OCI-LY7 (cell line): ENCODE data around the gene RFPL3. TPM values are rescaled to one million over a fixed set of nuclear protein-coding genes. Genes with fewer than 3 reads are reported as not detected.
"Not testable (repeated sequence)": the region's sequence is repeated elsewhere in the genome, so short reads cannot be mapped to it uniquely, and the experiment has no call there.

Experiments used
- BruUV-seq: library from RNA; stranded (reverse); fragments of 400-500 nt; replicated peaks from 2 replicates; lab custom pipeline; 2021; lab: Mats Ljungman, UMichigan
- CTCF ChIA-PET: fragments of 300-600 bp; sonication (Branson Sonifier 250); formaldehyde crosslinking; loops from one replicate; lab custom pipeline; 2022; ENCODE audit warnings: antibody characterized with exemption; ENCODE audit not compliant: unreplicated experiment; lab: Charles Lee
- POLR2A ChIA-PET: fragments of 300-600 bp; sonication (Branson Sonifier 250); formaldehyde crosslinking; loops from one replicate; lab custom pipeline; 2022; ENCODE audit warnings: antibody characterized with exemption; lab: Charles Lee
- DNase-seq: peaks from one replicate; pipeline ENCODE4 v3.0.0-alpha.2; 2015; ENCODE audit warnings: low spot score
- H2AFZ ChIP-seq: fragments of 200-600 bp; sonication (generic), shearing (Covaris generic); 2 replicates; pipeline ENCODE4 v1.6.1; 2014; ENCODE audit warnings: mild to moderate bottlenecking, antibody characterized with exemption, low read length, moderate library complexity
- H3K27ac ChIP-seq: fragments of 200-600 bp; sonication (generic); 2 replicates; pipeline ENCODE4 v1.5.1; 2014; ENCODE audit warnings: mixed run types, low read depth, mild to moderate bottlenecking, moderate library complexity, low read length, inconsistent platforms; ENCODE audit not compliant: poor library complexity, severe bottlenecking
- H3K36me3 ChIP-seq: fragments of 200-600 bp; sonication (generic); 2 replicates; pipeline ENCODE4 v1.6.1; 2014; ENCODE audit warnings: mild to moderate bottlenecking, antibody characterized with exemption, low read length, moderate library complexity, mixed read lengths; ENCODE audit not compliant: insufficient read depth
- H3K4me1 ChIP-seq: fragments of 200-600 bp; sonication (generic); 2 replicates; pipeline ENCODE4 v1.5.1; 2014; ENCODE audit warnings: mild to moderate bottlenecking, low read length; ENCODE audit not compliant: insufficient read depth, poor library complexity, severe bottlenecking
- H3K4me2 ChIP-seq: fragments of 200-600 bp; sonication (generic); 2 replicates; pipeline ENCODE4 v1.6.1; 2014; ENCODE audit warnings: mild to moderate bottlenecking, low read length
- H3K4me3 ChIP-seq: fragments of 200-600 bp; sonication (generic); 2 replicates; pipeline ENCODE4 v1.5.1; 2014; ENCODE audit warnings: mild to moderate bottlenecking, low read depth, low read length; ENCODE audit not compliant: poor library complexity, severe bottlenecking
- H3K79me2 ChIP-seq: fragments of 200-600 bp; sonication (generic); 2 replicates; pipeline ENCODE4 v1.6.1; 2016; ENCODE audit warnings: low read depth, mild to moderate bottlenecking, low read length, moderate library complexity, mixed read lengths; ENCODE audit not compliant: insufficient read depth
- H3K9me2 ChIP-seq: fragments of 200-600 bp; sonication (generic); 2 replicates; pipeline ENCODE4 v1.6.1; 2016; ENCODE audit warnings: mild to moderate bottlenecking, low read length, mixed read lengths; ENCODE audit not compliant: insufficient read depth
- H3K9me3 ChIP-seq: fragments of 200-600 bp; sonication (generic); 2 replicates; pipeline ENCODE4 v1.6.1; 2014; ENCODE audit warnings: mild to moderate bottlenecking, mixed run types, low read length, mixed read lengths
- H4K20me1 ChIP-seq: fragments of 200-600 bp; sonication (generic); 2 replicates; pipeline ENCODE4 v1.6.1; 2014; ENCODE audit warnings: mild to moderate bottlenecking, antibody characterized with exemption, low read length, moderate library complexity, mixed read lengths; ENCODE audit not compliant: insufficient read depth
- EZH2phosphoT487 ChIP-seq: fragments of 200-600 bp; sonication (generic); IDR thresholded peaks from 2 replicates; pipeline ENCODE4 v1.6.1; 2018; ENCODE audit warnings: low read depth, borderline replicate concordance, mild to moderate bottlenecking, mixed run types, antibody characterized with exemption, low read length, moderate library complexity, mixed read lengths
- intact Hi-C: fragments of 100-400 bp; cut with micrococcal nuclease; formaldehyde crosslinking; loops from one replicate; pipeline ENCODE4 v1.10.0; 2022; ENCODE audit not compliant: unreplicated experiment
- total RNA-seq, 2 experiments: library from RNA; depleted of rRNA in 1 of 2; stranded (reverse); fragments of >200 nt in 1 of 2; shearing (Covaris generic) in 1 of 2; gene quantifications; 2 replicates each; pipeline ENCODE4 v1.2.3, GENCODE V29; 2014 to 2022
- TF ChIP-seq, protein P1 (sequence below): fragments of 200-600 bp; sonication (generic); conservative IDR thresholded peaks from 2 replicates; pipeline ENCODE4 v1.5.1; 2014; ENCODE audit warnings: mild to moderate bottlenecking, antibody characterized with exemption, low read length, moderate library complexity, mixed read lengths

Gene RFPL3
- total RNA-seq, 2 experiments from 2014 or later = not detected

- TF ChIP-seq, protein P1, sequence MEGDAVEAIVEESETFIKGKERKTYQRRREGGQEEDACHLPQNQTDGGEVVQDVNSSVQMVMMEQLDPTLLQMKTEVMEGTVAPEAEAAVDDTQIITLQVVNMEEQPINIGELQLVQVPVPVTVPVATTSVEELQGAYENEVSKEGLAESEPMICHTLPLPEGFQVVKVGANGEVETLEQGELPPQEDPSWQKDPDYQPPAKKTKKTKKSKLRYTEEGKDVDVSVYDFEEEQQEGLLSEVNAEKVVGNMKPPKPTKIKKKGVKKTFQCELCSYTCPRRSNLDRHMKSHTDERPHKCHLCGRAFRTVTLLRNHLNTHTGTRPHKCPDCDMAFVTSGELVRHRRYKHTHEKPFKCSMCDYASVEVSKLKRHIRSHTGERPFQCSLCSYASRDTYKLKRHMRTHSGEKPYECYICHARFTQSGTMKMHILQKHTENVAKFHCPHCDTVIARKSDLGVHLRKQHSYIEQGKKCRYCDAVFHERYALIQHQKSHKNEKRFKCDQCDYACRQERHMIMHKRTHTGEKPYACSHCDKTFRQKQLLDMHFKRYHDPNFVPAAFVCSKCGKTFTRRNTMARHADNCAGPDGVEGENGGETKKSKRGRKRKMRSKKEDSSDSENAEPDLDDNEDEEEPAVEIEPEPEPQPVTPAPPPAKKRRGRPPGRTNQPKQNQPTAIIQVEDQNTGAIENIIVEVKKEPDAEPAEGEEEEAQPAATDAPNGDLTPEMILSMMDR = no peak
- no peak for TF ChIP-seq EZH2phosphoT487
- BruUV-seq = no TSS peak
- H3K9me3 ChIP-seq = no peaks in the 10 kb centered on the region
These were observed 9.5 kb upstream of the RFPL3 start for GRCh38 chr22:32348031-32348611.

GRCh38 chr22:32351875-32352274 lies 5.8 kb upstream of the RFPL3 start:
- H3K4me1 ChIP-seq, intact Hi-C loops, H3K9me3 ChIP-seq, H3K27ac ChIP-seq, H3K4me2 ChIP-seq, H2AFZ ChIP-seq, H3K4me3 ChIP-seq, H3K36me3 ChIP-seq, CTCF ChIA-PET, DNase-seq, H3K9me2 ChIP-seq, H4K20me1 ChIP-seq, BruUV-seq, POLR2A ChIA-PET, H3K79me2 ChIP-seq: not testable (repeated sequence)

More at GRCh38 chr22:32348031-32348611, 9.5 kb upstream of the RFPL3 start:
- Histone ChIP-seq H3K4me3 (no peak overlapping the region), H2AFZ (no peak overlapping the region), H3K36me3 (no peaks in the 10 kb centered on the region), H3K27ac (no peak overlapping the region), H3K4me1 (no peaks in the 10 kb centered on the region), H3K4me2 (no peak overlapping the region), H4K20me1 (no peaks in the 10 kb centered on the region), H3K79me2 (no peaks in the 10 kb centered on the region), H3K9me2 (no peaks in the 10 kb centered on the region)
- POLR2A ChIA-PET = interaction anchor here (0.8 kb wide), 1 partner anchor 1667 kb away, joined by 3 read pairs; no protein-coding TSS in a partner anchor
- intact Hi-C loops = no loop called here
- CTCF ChIA-PET = no interaction called here
- DNase-seq = no peak

DNA sequence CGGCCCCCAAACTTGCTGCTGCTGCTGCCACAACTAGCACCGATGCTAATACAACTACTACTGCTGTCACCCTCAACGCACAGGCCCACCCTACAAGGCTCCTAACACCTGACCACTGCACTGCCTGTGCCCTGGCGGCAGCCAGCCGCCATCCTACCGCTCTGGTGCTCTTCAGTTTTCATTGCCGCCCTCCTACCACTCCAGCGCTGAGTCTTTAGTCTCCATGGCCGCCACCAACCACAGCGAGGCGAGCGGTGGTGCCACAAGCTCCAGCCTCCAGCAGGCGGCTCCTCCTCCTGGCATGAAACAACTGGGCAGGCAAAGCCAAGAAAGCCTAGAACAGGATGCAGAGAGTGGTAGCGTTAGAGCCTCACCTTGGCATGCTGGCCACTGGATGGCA lies 5.0 kb upstream of the RFPL3 start:
- Histone ChIP-seq H3K4me1 (no peaks in the 10 kb centered on the region), H3K27ac (no peak overlapping the region), H4K20me1 (no peaks in the 10 kb centered on the region), H3K9me2 (no peaks in the 10 kb centered on the region), H3K36me3 (no peaks in the 10 kb centered on the region), H3K9me3 (no peaks in the 10 kb centered on the region), H2AFZ (no peak overlapping the region), H3K4me2 (no peak overlapping the region), H3K79me2 (no peaks in the 10 kb centered on the region), H3K4me3 (no peak overlapping the region)
- no peak for DNase-seq
- CTCF ChIA-PET = no interaction called here
- intact Hi-C loops = no loop called here
- no peak for TF ChIP-seq EZH2phosphoT487
- POLR2A ChIA-PET = no interaction called here
- no TSS peak for BruUV-seq
